Measurements from ENCODE around the gene NAPA.

NAPA gene

GRCh38 chr19:47470447-47471195 is 44.2 kb downstream of the NAPA start:
- H3K4me3 Mint-ChIP-seq, result peak overlapping the region; percentile 57
- H3K27me3 Mint-ChIP-seq, result peaks cover 32% of the 10 kb centered on the region
- H3K9me3 Mint-ChIP-seq, result no peaks in the 10 kb centered on the region

DNA sequence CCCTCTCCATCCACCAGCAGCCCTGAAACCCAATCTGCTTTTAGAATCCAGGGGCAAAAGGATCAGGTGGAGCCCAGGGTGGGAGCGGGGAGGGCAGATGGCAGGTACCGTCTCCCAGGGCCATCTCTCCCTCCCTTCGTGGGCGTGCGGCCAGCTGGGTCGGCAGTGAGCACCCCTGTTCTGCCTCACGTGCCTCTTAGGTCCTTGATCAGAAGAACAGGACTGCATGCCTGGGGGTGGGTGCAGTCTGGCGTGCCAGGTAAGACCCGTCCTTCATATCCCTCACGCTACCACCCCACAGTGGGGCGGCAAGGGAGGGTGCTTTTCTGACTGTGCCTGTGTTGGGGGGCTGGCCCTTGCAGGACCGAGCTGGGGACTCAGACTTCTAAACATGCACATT is 45.1 kb downstream of the NAPA start:
- Mint-ChIP-seq H3K9me3 (no peaks in the 10 kb centered on the region), H3K4me1 (peaks cover 25% of the 10 kb centered on the region), H3K27me3 (peaks cover 31% of the 10 kb centered on the region), H3K36me3 (no peaks in the 10 kb centered on the region), H3K27ac (no peak overlapping the region), H3K4me3 (no peak overlapping the region)

More at GRCh38 chr19:47470447-47471195, 44.2 kb downstream of the NAPA start:
- Mint-ChIP-seq H3K4me1 (peaks cover 25% of the 10 kb centered on the region), H3K36me3 (no peaks in the 10 kb centered on the region), H3K27ac (no peak overlapping the region)

- no peak overlapping the region for H3K27ac Mint-ChIP-seq
- H3K4me1 Mint-ChIP-seq, result peaks cover 25% of the 10 kb centered on the region
- no peaks in the 10 kb centered on the region for H3K9me3 Mint-ChIP-seq
- H3K27me3 Mint-ChIP-seq, result peaks cover 28% of the 10 kb centered on the region
- H3K4me3 Mint-ChIP-seq, result no peak overlapping the region
- H3K36me3 Mint-ChIP-seq, result no peaks in the 10 kb centered on the region
These were observed 45.5 kb downstream of the NAPA start for GRCh38 chr19:47469363-47469700.

DNA sequence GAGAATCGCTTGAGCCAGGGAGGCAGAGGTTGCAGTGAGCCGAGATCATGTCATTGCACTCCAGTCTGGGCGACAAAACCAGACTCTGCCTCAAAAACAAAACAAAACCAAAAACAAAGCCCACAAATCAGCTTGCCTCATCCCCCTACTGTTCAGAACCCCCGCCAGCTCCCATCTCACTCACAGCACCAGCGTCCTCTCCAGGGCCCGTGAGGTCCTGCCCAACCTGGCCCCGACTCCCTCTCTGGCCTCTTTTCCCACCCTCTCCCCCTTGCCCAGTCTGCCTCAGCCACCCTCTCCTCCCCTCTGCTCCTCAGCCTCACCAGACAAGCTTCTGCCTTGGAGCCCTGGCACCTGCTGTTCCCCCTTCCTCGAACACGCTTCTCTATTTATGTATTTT is 46.9 kb downstream of the NAPA start:
- Mint-ChIP-seq H3K9me3 (no peaks in the 10 kb centered on the region), H3K4me1 (peaks cover 25% of the 10 kb centered on the region), H3K27ac (no peak overlapping the region), H3K27me3 (peaks cover 27% of the 10 kb centered on the region), H3K36me3 (no peaks in the 10 kb centered on the region), H3K4me3 (no peak overlapping the region)

GRCh38 chr19:47465957-47466356 is 48.9 kb downstream of the NAPA start:
- H3K36me3 Mint-ChIP-seq, result no peaks in the 10 kb centered on the region
- H3K27ac Mint-ChIP-seq, result no peak overlapping the region
- peaks cover 12% of the 10 kb centered on the region for H3K4me1 Mint-ChIP-seq
- no peak overlapping the region for H3K4me3 Mint-ChIP-seq
- H3K9me3 Mint-ChIP-seq, result no peaks in the 10 kb centered on the region
- peaks cover 18% of the 10 kb centered on the region for H3K27me3 Mint-ChIP-seq

DNA sequence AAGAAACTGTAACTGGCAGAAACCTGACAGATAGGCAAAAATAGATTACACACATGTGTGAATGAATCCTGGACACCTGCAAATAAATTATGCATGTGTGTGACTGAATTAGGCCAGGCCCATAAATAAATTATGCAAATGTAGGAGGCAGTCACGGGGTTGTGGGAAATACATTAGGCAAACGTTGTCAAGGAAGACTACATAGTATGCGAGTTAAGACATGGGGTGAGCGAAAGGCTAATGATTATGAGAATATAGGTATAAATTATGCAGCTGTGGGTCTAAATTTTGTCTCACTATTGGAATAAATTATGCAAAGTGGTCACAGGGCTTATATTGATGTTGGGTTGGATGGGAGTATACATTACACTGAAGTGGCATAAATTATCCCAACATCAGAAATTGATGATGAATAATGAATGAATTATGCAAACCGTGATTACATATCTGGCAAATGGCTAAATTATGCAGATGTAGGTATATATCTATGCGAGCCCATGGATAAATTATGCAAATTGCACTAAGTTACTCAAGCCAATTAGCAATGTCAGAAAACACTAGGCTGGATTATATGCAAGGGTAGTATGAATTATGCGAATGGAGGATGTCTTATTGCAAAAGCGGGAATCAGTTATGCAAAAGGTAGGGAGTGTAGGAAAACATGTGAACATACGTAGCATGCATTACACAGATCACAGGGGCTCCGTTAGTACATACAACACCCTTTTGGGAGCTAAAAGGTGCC is 50.0 kb downstream of the NAPA start:
- H3K9me3 Mint-ChIP-seq, result no peaks in the 10 kb centered on the region
- H3K27ac Mint-ChIP-seq, result no peak overlapping the region
- H3K36me3 Mint-ChIP-seq, result no peaks in the 10 kb centered on the region
- no peak overlapping the region for H3K4me3 Mint-ChIP-seq
- H3K4me1 Mint-ChIP-seq, result peaks cover 5% of the 10 kb centered on the region
- H3K27me3 Mint-ChIP-seq, result peaks cover 11% of the 10 kb centered on the region

GRCh38 chr19:47461876-47462275 is 53.0 kb downstream of the NAPA start:
- Mint-ChIP-seq H3K27ac (no peak overlapping the region), H3K36me3 (no peaks in the 10 kb centered on the region), H3K4me3 (no peak overlapping the region), H3K27me3 (peaks cover 2% of the 10 kb centered on the region), H3K4me1 (no peaks in the 10 kb centered on the region), H3K9me3 (no peaks in the 10 kb centered on the region)

- Mint-ChIP-seq H3K9me3 (no peaks in the 10 kb centered on the region), H3K36me3 (no peaks in the 10 kb centered on the region), H3K4me3 (no peak overlapping the region), H3K27me3 (peaks cover 11% of the 10 kb centered on the region), H3K4me1 (no peaks in the 10 kb centered on the region), H3K27ac (no peak overlapping the region)
These were observed 55.4 kb downstream of the NAPA start for GRCh38 chr19:47459477-47459876.

- Mint-ChIP-seq H3K27me3 (peaks cover 16% of the 10 kb centered on the region), H3K4me1 (no peaks in the 10 kb centered on the region), H3K27ac (no peak overlapping the region), H3K36me3 (no peaks in the 10 kb centered on the region), H3K9me3 (no peaks in the 10 kb centered on the region), H3K4me3 (no peak overlapping the region)
These were observed 56.2 kb downstream of the NAPA start for GRCh38 chr19:47458672-47459071.

- Mint-ChIP-seq H3K27me3 (peaks cover 16% of the 10 kb centered on the region), H3K27ac (no peak overlapping the region), H3K36me3 (no peaks in the 10 kb centered on the region), H3K9me3 (no peaks in the 10 kb centered on the region), H3K4me1 (no peaks in the 10 kb centered on the region), H3K4me3 (no peak overlapping the region)
These were observed 58.0 kb downstream of the NAPA start for GRCh38 chr19:47456721-47457474.

- Mint-ChIP-seq H3K27me3 (peaks cover 18% of the 10 kb centered on the region), H3K36me3 (no peaks in the 10 kb centered on the region), H3K9me3 (no peaks in the 10 kb centered on the region), H3K4me1 (peaks cover 24% of the 10 kb centered on the region), H3K4me3 (no peak overlapping the region), H3K27ac (no peak overlapping the region)
These were observed 64.4 kb downstream of the NAPA start for GRCh38 chr19:47450478-47450877.

GRCh38 chr19:47448360-47448727 is 66.5 kb downstream of the NAPA start:
- Mint-ChIP-seq H3K27ac (peak overlapping the region; percentile 56), H3K9me3 (no peaks in the 10 kb centered on the region), H3K27me3 (peaks cover 16% of the 10 kb centered on the region), H3K4me3 (no peak overlapping the region), H3K36me3 (no peaks in the 10 kb centered on the region), H3K4me1 (peaks cover 45% of the 10 kb centered on the region)

GRCh38 chr19:47447470-47448359 is 67.1 kb downstream of the NAPA start:
- Mint-ChIP-seq H3K36me3 (no peaks in the 10 kb centered on the region), H3K4me1 (peaks cover 51% of the 10 kb centered on the region), H3K27me3 (peaks cover 19% of the 10 kb centered on the region), H3K4me3 (no peak overlapping the region), H3K9me3 (no peaks in the 10 kb centered on the region), H3K27ac (peak overlapping the region; percentile 56)

GRCh38 chr19:47446534-47447469 is 68.1 kb downstream of the NAPA start:
- Mint-ChIP-seq H3K4me1 (peaks cover 51% of the 10 kb centered on the region), H3K4me3 (peak overlapping the region; percentile 64), H3K27ac (no peak overlapping the region), H3K27me3 (peaks cover 23% of the 10 kb centered on the region), H3K9me3 (no peaks in the 10 kb centered on the region), H3K36me3 (no peaks in the 10 kb centered on the region)

Measured in activated naive CD4-positive, alpha-beta T cell treated with anti-CD3 and anti-CD28 coated beads, Interleukin-2, amount 50 U/mL, for 24 hours (primary cell).